Pancreas (tissue), 10 donors: ENCODE data around the gene MYMK. TPM values are rescaled to one million over a fixed set of nuclear protein-coding genes. Genes with fewer than 3 reads are reported as not detected.

Source experiments
- ATAC-seq, 4 donors: fragments of 200-7000 bp; cut with Tn5 transposase; one replicate each; pipeline versions ENCODE4 v1.8.0 to v1.9.1; 2020; ENCODE audit warnings: mild to moderate bottlenecking in 4 of 4, moderate library complexity in 4 of 4
- DNase-seq, 6 donors: peaks; one replicate each; pipeline ENCODE4 v3.0.0-alpha.2; 2020
- FAIRE-seq: peaks from 2 replicates; lab custom pipeline; 2012; peaks lifted over from hg19 to GRCh38; lab: Jason Lieb, UNC
- H3K27ac ChIP-seq, 4 donors: fragments of 200-600 bp; sonication (generic); 1 replicate in 3 of 4; 2 replicates in 1 of 4; pipeline versions ENCODE4 v1.5.0 to v1.8.0; 2020
- H3K27me3 ChIP-seq, 4 donors: fragments of 200-600 bp; one replicate each; pipeline ENCODE4 v1.8.0; 2021
- H3K36me3 ChIP-seq, 3 donors: fragments of 200-600 bp; sonication (generic) in 1 of 3; one replicate each; pipeline versions ENCODE4 v1.5.0 to v1.8.0; 2020 to 2021
- H3K4me1 ChIP-seq, 3 donors: fragments of 200-600 bp; one replicate each; pipeline ENCODE4 v1.8.0; 2021
- H3K4me3 ChIP-seq, 4 donors: fragments of 200-600 bp; sonication (generic) in 2 of 4; one replicate each; pipeline versions ENCODE4 v1.5.0 to v1.8.0; 2020 to 2021
- H3K9me3 ChIP-seq, 4 donors: fragments of 200-600 bp; one replicate each; pipeline ENCODE4 v1.8.0; 2021
- CTCF ChIP-seq, 4 donors: fragments of 200-600 bp; sonication (generic) in 3 of 4; IDR thresholded peaks; one replicate each; pipeline versions ENCODE4 v1.5.0 to v1.8.0; 2021; ENCODE audit warnings: antibody characterized with exemption in 4 of 4
- WGBS, 2 donors: extraction: QIAGEN DNeasy Blood & Tissue Kit; methylation state at CpG; one replicate each; pipeline ENCODE4 v1.1.7; 2013; 5-methylcytosine and 5-hydroxymethylcytosine counted together
- intact Hi-C, 3 donors: fragments of 100-400 bp; cut with DNase I; formaldehyde crosslinking; loops; one replicate each; pipeline versions ENCODE4 v1.11.1 to v1.14.2; 2022
- polyA plus RNA-seq, 2 donors: library from polyadenylated mRNA; stranded (reverse); fragments of 200-250 nt; gene quantifications; one replicate each; pipeline ENCODE4 v1.2.3, GENCODE V29; 2013
- total RNA-seq, 6 donors: library from RNA; stranded (reverse); fragmentation: NEBNext Ultra II Directional in 4 of 6; extraction: Animal tissue kit (Norgen Biotek cat#: 25700) in 4 of 6; gene quantifications; one replicate each; pipeline versions ENCODE4 v1.2.1 to v1.2.4, GENCODE V29; 2021 to 2023
- donor health status: healthy with polysubstance abuse.
- donor health status: DM: no; HTN: no; CAD: no; lungs with moderate emphysema.
- donor health status: DM: no; HTN: no; CAD: no.
- donor health status: control.
- donor health status: control.
- donor health status: Bipolar disorder and iron deficiency.
- donor health status: DM: yes; HTN: yes; CAD: no.
- donor health status: DM: no; HTN: no; CAD: no.
- donor health status: DM: no; HTN: no; CAD: no.
- donor health status: DM: yes; HTN: yes; CAD: no.

The MYMK gene
- total and polyA plus RNA-seq, 8 donors: not detected

- intact Hi-C loops: loop anchor here in 1 of 3 donors (10.0 kb wide), 1 partner anchor 455 kb away; the partner anchor contains the start of gene VAV2
- FAIRE-seq: no peak
- Histone ChIP-seq H3K4me1 (no peaks in the 10 kb centered on the region), H3K27me3 (no peaks in the 10 kb centered on the region), H3K4me3 (peak overlapping the region in 1 of 4 donors; percentile 22), H3K27ac (no peak overlapping the region), H3K36me3 (no peaks in the 10 kb centered on the region), H3K9me3 (no peaks in the 10 kb centered on the region)
- WGBS, 2 donors: 78 to 83% methylated on average over 22 of the region's 22 CpGs
- peak in 1 of 4 donors; percentile 10 for ATAC-seq
- no peak for TF ChIP-seq CTCF (IDR thresholded peaks at IDR 0.05)
- no peak for DNase-seq
These were observed 15.4 kb upstream of the MYMK start for GRCh38 chr9:133539991-133540697.

- intact Hi-C loops: loop anchor here in 1 of 3 donors (10.0 kb wide), 1 partner anchor 456 kb away; the partner anchor contains the start of gene VAV2
- H3K4me3 ChIP-seq: peak overlapping the region in 2 of 4 donors; percentile 22 to 29
- ATAC-seq: peak in 3 of 4 donors; percentile 33 to 62 (median 59)
- H3K9me3 ChIP-seq: no peaks in the 10 kb centered on the region
- 40 to 49% methylated on average over 46 to 47 of the region's 47 CpGs for whole genome bisulfite sequencing, 2 donors
- FAIRE-seq: no peak
- no peaks in the 10 kb centered on the region for H3K27me3 ChIP-seq
- no peaks in the 10 kb centered on the region for H3K4me1 ChIP-seq
- H3K27ac ChIP-seq: no peak overlapping the region
- DNase-seq: no peak
- TF ChIP-seq CTCF (IDR thresholded peaks at IDR 0.05): no peak
- H3K36me3 ChIP-seq: no peaks in the 10 kb centered on the region
These were observed 14.4 kb upstream of the MYMK start for GRCh38 chr9:133538851-133539833.

GRCh38 chr9:133538176-133538575 lies 13.4 kb upstream of the MYMK start:
- intact Hi-C loops: loop anchor here in 1 of 3 donors (10.0 kb wide), 1 partner anchor 457 kb away; the partner anchor contains the start of gene VAV2
- FAIRE-seq (no peak), ATAC-seq (no peak), DNase-seq (no peak)
- Histone ChIP-seq H3K4me1 (no peaks in the 10 kb centered on the region), H3K36me3 (no peaks in the 10 kb centered on the region), H3K27ac (no peak overlapping the region), H3K4me3 (no peak overlapping the region), H3K27me3 (no peaks in the 10 kb centered on the region), H3K9me3 (no peaks in the 10 kb centered on the region)
- TF ChIP-seq CTCF (IDR thresholded peaks at IDR 0.05): no peak
- 85 to 94% methylated on average over 14 of the region's 14 CpGs for WGBS, 2 donors

GRCh38 chr9:133537257-133537656 lies 12.5 kb upstream of the MYMK start:
- FAIRE-seq (no peak), ATAC-seq (no peak), DNase-seq (peak in 1 of 6 donors; percentile 69)
- WGBS, 2 donors: 89 to 93% methylated on average over 16 of the region's 16 CpGs
- H3K27ac ChIP-seq: no peak overlapping the region
- no peaks in the 10 kb centered on the region for H3K27me3 ChIP-seq
- intact Hi-C loops: loop anchor here in 1 of 3 donors (10.0 kb wide), 1 partner anchor 458 kb away; the partner anchor contains the start of gene VAV2
- H3K4me3 ChIP-seq: no peak overlapping the region
- H3K36me3 ChIP-seq: no peaks in the 10 kb centered on the region
- no peaks in the 10 kb centered on the region for H3K9me3 ChIP-seq
- TF ChIP-seq CTCF (IDR thresholded peaks at IDR 0.05): no peak
- H3K4me1 ChIP-seq: no peaks in the 10 kb centered on the region
